Activated naive CD4-positive, alpha-beta T cell treated with anti-CD3 and anti-CD28 coated beads, Interleukin-2, amount 10 ng/mL, durations not matched to agents 7 days and 5 days (primary cell): Measurements from ENCODE around the gene WFS1.

Source experiments
- CTCF ChIA-PET: fragments of 350-600 bp; sonication (Branson Sonifier 250); formaldehyde crosslinking; loops from one replicate; lab custom pipeline; 2021; ENCODE audit warnings: antibody characterized with exemption; lab: Charles Lee
- DNase-seq: peaks from one replicate; pipeline ENCODE4 v3.0.0-alpha.2; 2020
- H3K27ac Mint-ChIP-seq: one replicate; pipeline ENCODE4 v1.8.0; 2021; ENCODE audit warnings: mild to moderate bottlenecking, moderate library complexity, mixed read lengths
- H3K27me3 Mint-ChIP-seq: one replicate; pipeline ENCODE4 v1.8.0; 2021; ENCODE audit warnings: mild to moderate bottlenecking, mixed read lengths
- H3K36me3 Mint-ChIP-seq: one replicate; pipeline ENCODE4 v1.8.0; 2021; ENCODE audit warnings: mixed read lengths
- H3K4me1 Mint-ChIP-seq: one replicate; pipeline ENCODE4 v1.8.0; 2021; ENCODE audit warnings: mixed read lengths
- H3K4me3 Mint-ChIP-seq: one replicate; pipeline ENCODE4 v1.8.0; 2021; ENCODE audit warnings: mild to moderate bottlenecking, moderate library complexity, mixed read lengths
- H3K9me3 Mint-ChIP-seq: one replicate; pipeline ENCODE4 v1.8.0; 2021; ENCODE audit warnings: mixed read lengths

The WFS1 gene

GRCh38 chr4:6329478-6330383 is 60.1 kb downstream of the WFS1 start:
- Mint-ChIP-seq H3K36me3 (no peaks in the 10 kb centered on the region), H3K4me3 (no peak overlapping the region)
- CTCF ChIA-PET: interaction anchor here (1.1 to 15.7 kb wide), 9 partner anchors 9 to 507 kb away, joined by 3 to 504 read pairs (median 6); partner anchors contain the start of gene WFS1

GRCh38 chr4:6330384-6330767 is 60.7 kb downstream of the WFS1 start:
- no peak for DNase-seq
- H3K9me3 Mint-ChIP-seq: peaks cover 8% of the 10 kb centered on the region
- peaks cover 55% of the 10 kb centered on the region for H3K27me3 Mint-ChIP-seq
- H3K27ac Mint-ChIP-seq: no peak overlapping the region
- CTCF ChIA-PET: interaction anchor here (1.0 to 15.7 kb wide), 17 partner anchors 10 to 508 kb away, joined by 3 to 504 read pairs (median 3); partner anchors contain the start of gene WFS1
- no peaks in the 10 kb centered on the region for H3K4me1 Mint-ChIP-seq
- no peak overlapping the region for H3K4me3 Mint-ChIP-seq
- H3K36me3 Mint-ChIP-seq: no peaks in the 10 kb centered on the region

More at GRCh38 chr4:6329478-6330383, 60.1 kb downstream of the WFS1 start:
- H3K27me3 Mint-ChIP-seq: peaks cover 55% of the 10 kb centered on the region
- no peak overlapping the region for H3K27ac Mint-ChIP-seq
- peaks cover 5% of the 10 kb centered on the region for H3K4me1 Mint-ChIP-seq
- DNase-seq: no peak
- peaks cover 8% of the 10 kb centered on the region for H3K9me3 Mint-ChIP-seq

DNA sequence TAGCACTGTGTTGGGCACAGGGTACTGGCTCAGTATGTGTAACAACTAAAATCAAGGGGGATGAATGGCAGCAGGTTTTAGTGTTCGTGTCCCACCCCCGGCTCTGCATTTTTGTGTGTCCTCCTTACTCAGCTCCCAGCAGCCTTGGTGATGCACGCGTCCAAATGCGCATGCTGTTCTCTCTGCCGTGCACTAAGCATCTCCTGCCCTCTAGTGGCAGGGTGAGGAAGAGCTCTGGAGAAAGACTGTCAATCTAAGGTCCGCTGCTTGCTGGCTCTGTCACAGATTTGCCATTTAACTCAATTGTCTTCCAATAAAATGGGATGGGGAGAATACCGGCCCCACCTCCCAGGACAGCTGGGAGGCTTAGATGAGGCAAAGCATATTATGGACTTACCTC is 61.4 kb downstream of the WFS1 start:
- DNase-seq: peak; percentile 49
- Mint-ChIP-seq H3K27ac (no peak overlapping the region), H3K27me3 (peaks cover 55% of the 10 kb centered on the region), H3K4me1 (no peaks in the 10 kb centered on the region), H3K9me3 (peaks cover 8% of the 10 kb centered on the region), H3K4me3 (no peak overlapping the region), H3K36me3 (no peaks in the 10 kb centered on the region)
- CTCF ChIA-PET: interaction anchor here (0.6 to 15.7 kb wide), 21 partner anchors 10 to 508 kb away, joined by 3 to 504 read pairs (median 3); partner anchors contain the start of gene WFS1

DNA sequence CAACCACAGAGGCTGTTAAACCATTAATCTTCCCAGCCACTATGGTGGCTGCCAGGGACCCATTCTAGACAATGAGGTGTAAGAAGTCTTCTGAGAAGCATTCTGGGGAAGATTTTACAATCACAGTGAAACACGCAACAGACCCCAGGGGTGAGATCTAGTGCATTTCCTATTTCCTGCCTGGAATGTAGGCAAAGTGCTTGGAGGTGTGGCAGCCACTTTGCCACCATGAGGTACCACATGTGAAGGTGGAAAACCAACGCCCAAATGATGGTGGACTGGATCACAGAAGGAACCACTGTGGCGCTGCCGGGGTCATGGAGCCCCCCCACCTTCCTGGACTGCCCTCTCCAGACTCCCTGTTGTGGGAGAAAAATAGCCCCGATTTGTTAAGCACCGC is 61.8 kb downstream of the WFS1 start:
- H3K36me3 Mint-ChIP-seq: no peaks in the 10 kb centered on the region
- H3K27me3 Mint-ChIP-seq: peaks cover 54% of the 10 kb centered on the region
- no peak overlapping the region for H3K4me3 Mint-ChIP-seq
- H3K4me1 Mint-ChIP-seq: no peaks in the 10 kb centered on the region
- CTCF ChIA-PET: interaction anchor here (0.8 to 15.7 kb wide), 21 partner anchors 9 to 333 kb away, joined by 3 to 504 read pairs (median 4); partner anchors contain the start of gene WFS1
- no peak for DNase-seq
- peaks cover 8% of the 10 kb centered on the region for H3K9me3 Mint-ChIP-seq
- no peak overlapping the region for H3K27ac Mint-ChIP-seq

GRCh38 chr4:6332042-6332668 is 62.5 kb downstream of the WFS1 start:
- peaks cover 2% of the 10 kb centered on the region for H3K4me1 Mint-ChIP-seq
- CTCF ChIA-PET: interaction anchor here (0.6 to 15.7 kb wide), 18 partner anchors 8 to 542 kb away, joined by 3 to 504 read pairs (median 4); partner anchors contain the start of gene WFS1
- peak; percentile 46 for DNase-seq
- peaks cover 50% of the 10 kb centered on the region for H3K27me3 Mint-ChIP-seq
- H3K9me3 Mint-ChIP-seq: peaks cover 8% of the 10 kb centered on the region
- no peak overlapping the region for H3K4me3 Mint-ChIP-seq
- no peak overlapping the region for H3K27ac Mint-ChIP-seq
- no peaks in the 10 kb centered on the region for H3K36me3 Mint-ChIP-seq

GRCh38 chr4:6332669-6333050 is 63.0 kb downstream of the WFS1 start:
- H3K9me3 Mint-ChIP-seq: peaks cover 8% of the 10 kb centered on the region
- CTCF ChIA-PET: interaction anchor here (0.7 to 15.7 kb wide), 12 partner anchors 8 to 541 kb away, joined by 3 to 504 read pairs (median 6); partner anchors contain the start of gene WFS1
- peaks cover 50% of the 10 kb centered on the region for H3K27me3 Mint-ChIP-seq

GRCh38 chr4:6333301-6334202 is 63.9 kb downstream of the WFS1 start:
- Mint-ChIP-seq H3K36me3 (no peaks in the 10 kb centered on the region), H3K9me3 (peaks cover 8% of the 10 kb centered on the region), H3K27me3 (peaks cover 50% of the 10 kb centered on the region), H3K27ac (no peak overlapping the region), H3K4me3 (no peak overlapping the region), H3K4me1 (peaks cover 16% of the 10 kb centered on the region)
- peak; percentile 39 for DNase-seq
- CTCF ChIA-PET: interaction anchor here (0.8 to 15.7 kb wide), 4 partner anchors 13 to 1420 kb away, joined by 3 to 504 read pairs (median 18); partner anchors contain the start of gene WFS1

More at GRCh38 chr4:6332669-6333050, 63.0 kb downstream of the WFS1 start:
- DNase-seq: no peak
- no peak overlapping the region for H3K4me3 Mint-ChIP-seq
- H3K4me1 Mint-ChIP-seq: peaks cover 7% of the 10 kb centered on the region
- H3K27ac Mint-ChIP-seq: no peak overlapping the region
- H3K36me3 Mint-ChIP-seq: no peaks in the 10 kb centered on the region

DNA sequence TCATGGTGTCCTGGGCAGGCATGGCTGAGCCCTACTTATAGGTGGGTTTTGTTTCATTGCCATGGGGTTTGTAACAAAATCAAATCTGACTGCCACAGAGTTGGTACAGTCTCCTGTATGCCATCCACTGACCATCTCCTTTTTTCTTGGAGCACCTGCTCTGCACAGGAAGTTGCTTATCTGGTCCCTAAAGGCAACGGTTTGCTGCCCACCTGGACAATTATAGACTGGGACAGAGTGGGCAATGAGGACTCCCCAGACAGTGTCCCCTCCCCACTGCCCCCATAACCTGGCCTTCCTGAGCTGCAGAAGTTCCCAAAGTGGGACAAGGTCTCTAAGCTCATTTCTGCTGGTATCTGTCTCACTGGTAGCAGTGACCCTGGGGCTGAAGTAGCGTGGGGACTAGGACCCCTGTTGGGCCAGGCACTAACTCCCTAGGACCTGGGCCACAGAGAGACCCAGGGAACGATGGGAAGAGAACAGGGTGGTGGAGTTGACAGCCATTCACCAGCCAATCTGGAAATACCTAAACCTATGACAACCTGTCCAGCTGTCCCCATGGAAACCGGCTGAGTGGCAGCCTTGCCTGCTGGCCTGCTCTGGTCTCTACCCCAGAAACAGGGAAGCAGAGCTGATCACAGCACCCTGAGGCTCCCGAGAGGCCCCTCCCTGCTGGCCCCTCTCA is 64.7 kb downstream of the WFS1 start:
- CTCF ChIA-PET: interaction anchor here (0.8 to 15.7 kb wide), 2 partner anchors 75 to 1421 kb away, joined by 3 to 504 read pairs; partner anchors contain the start of gene WFS1
- Mint-ChIP-seq H3K4me1 (peaks cover 24% of the 10 kb centered on the region), H3K4me3 (no peak overlapping the region), H3K36me3 (no peaks in the 10 kb centered on the region), H3K27ac (no peak overlapping the region), H3K9me3 (peaks cover 8% of the 10 kb centered on the region), H3K27me3 (peaks cover 56% of the 10 kb centered on the region)
- no peak for DNase-seq

GRCh38 chr4:6335040-6335590 is 65.5 kb downstream of the WFS1 start:
- H3K9me3 Mint-ChIP-seq: peaks cover 8% of the 10 kb centered on the region
- H3K27me3 Mint-ChIP-seq: peaks cover 63% of the 10 kb centered on the region
- no peak for DNase-seq
- H3K36me3 Mint-ChIP-seq: no peaks in the 10 kb centered on the region
- CTCF ChIA-PET: interaction anchor here (15.7 kb wide), 1 partner anchor 76 kb away, joined by 504 read pairs; the partner anchor contains the start of gene WFS1
- peaks cover 26% of the 10 kb centered on the region for H3K4me1 Mint-ChIP-seq
- no peak overlapping the region for H3K4me3 Mint-ChIP-seq
- no peak overlapping the region for H3K27ac Mint-ChIP-seq

- Mint-ChIP-seq H3K4me3 (no peak overlapping the region), H3K36me3 (no peaks in the 10 kb centered on the region), H3K27ac (no peak overlapping the region), H3K9me3 (peaks cover 8% of the 10 kb centered on the region), H3K4me1 (peaks cover 28% of the 10 kb centered on the region), H3K27me3 (peaks cover 73% of the 10 kb centered on the region)
- CTCF ChIA-PET: no interaction called here
- DNase-seq: no peak
These were observed 66.5 kb downstream of the WFS1 start for GRCh38 chr4:6336166-6336565.

GRCh38 chr4:6337331-6337935 is 67.8 kb downstream of the WFS1 start:
- Mint-ChIP-seq H3K27ac (no peak overlapping the region), H3K4me1 (peaks cover 28% of the 10 kb centered on the region), H3K27me3 (peaks cover 74% of the 10 kb centered on the region), H3K9me3 (peaks cover 8% of the 10 kb centered on the region), H3K36me3 (no peaks in the 10 kb centered on the region), H3K4me3 (no peak overlapping the region)
- CTCF ChIA-PET: no interaction called here
- DNase-seq: no peak
